Effector CD4-positive, alpha-beta T cell (primary cell): Measurements from ENCODE around the gene KCNN4.
A peak's percentile ranks its signal among the peaks of the same experiment; 100 is the strongest.
"Not testable (repeated sequence)": the region's sequence is repeated elsewhere in the genome, so short reads cannot be mapped to it uniquely, and the experiment has no call there.

ENCODE experiments used
- DNase-seq: peaks from one replicate; pipeline ENCODE4 v3.0.0-alpha.2; 2020
- total RNA-seq: gene quantifications from one replicate; lab custom pipeline; 2026; lab: John Stamatoyannopoulos, UW

The KCNN4 gene
- 38.5 reads per million, percentile 62 among the genes with 10 or more reads in this experiment for total RNA-seq

GRCh38 chr19:43780706-43781525 lies at the start of gene KCNN4:
TSS of gene KCNN4 (minus strand) at chr19:43780973. CDS start at chr19:43780861, 112 bp downstream.
- peak; percentile 30 for DNase-seq

GRCh38 chr19:43826787-43827754 lies 46.3 kb upstream of the KCNN4 start, which contains the start of gene ZNF283:
TSS of gene ZNF283 (plus strand) at chr19:43827321. CDS start at chr19:43833505, 6,184 bp downstream.
- peak; percentile 77 for DNase-seq

DNA sequence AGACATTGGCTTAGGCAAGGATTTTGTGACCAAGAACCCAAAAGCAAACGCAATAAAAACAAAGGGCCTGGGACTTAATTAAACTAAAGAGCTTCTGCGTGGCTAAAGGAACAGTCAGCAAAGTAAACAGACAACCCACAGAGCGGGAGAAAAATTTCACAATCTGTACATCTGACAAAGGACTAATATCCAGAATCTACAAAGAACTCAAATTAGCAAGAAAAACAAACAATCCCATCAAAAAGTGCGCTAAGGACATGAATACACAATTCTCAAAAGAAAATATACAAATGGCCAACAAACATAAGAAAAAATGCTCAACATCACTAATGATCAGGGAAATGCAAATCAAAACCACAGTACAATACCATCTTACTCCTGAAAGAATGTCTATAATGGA lies 43.8 kb upstream of the KCNN4 start:
- DNase-seq = not testable (repeated sequence)

DNA sequence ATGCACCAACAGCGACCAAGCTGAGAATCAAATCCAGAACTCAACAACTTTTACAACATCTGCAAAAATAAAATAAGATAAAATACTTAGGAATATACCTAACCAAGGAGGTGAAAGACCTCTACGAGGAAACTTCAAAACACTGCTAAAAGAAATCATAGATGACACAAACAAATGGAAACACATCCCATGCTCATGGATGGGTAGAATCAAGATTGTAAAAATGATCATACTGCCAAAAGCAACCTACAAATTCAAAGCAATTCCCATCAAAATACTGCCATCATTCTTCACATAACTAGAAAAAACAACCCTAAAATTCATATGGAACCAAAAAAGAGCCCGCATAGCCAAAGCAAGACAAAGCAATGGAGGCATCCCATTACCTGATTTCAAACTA lies 43.1 kb upstream of the KCNN4 start:
- DNase-seq = not testable (repeated sequence)

GRCh38 chr19:43820884-43821215 lies 40.1 kb upstream of the KCNN4 start:
- DNase-seq = no peak

GRCh38 chr19:43820098-43820883 lies 39.5 kb upstream of the KCNN4 start:
- DNase-seq = no peak

GRCh38 chr19:43818500-43818899 lies 37.7 kb upstream of the KCNN4 start:
- no peak for DNase-seq

DNA sequence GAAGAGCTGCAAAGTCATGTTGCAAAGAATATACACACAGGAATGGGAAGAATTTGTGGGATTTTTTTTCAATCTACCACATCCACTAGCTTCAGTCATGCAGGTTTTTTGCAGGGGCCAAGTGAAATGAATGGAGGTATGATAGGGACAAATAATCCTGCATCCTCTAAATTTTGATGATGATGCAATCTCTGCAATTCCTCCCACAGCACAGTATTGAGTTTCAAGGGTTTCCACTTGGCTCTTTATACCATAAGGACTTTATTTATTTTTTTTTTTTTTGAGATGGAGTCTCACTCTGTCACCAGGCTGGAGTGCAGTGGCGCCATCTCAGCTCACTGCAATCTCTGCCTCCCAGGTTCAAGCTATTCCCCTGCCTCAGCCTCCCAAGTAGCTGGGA lies 36.7 kb upstream of the KCNN4 start:
- DNase-seq = not testable (repeated sequence)

GRCh38 chr19:43814663-43815352 lies 34.0 kb upstream of the KCNN4 start:
- DNase-seq = no peak

GRCh38 chr19:43812688-43813087 lies 31.9 kb upstream of the KCNN4 start:
- DNase-seq = no peak

- no peak for DNase-seq
These were observed 31.5 kb upstream of the KCNN4 start for GRCh38 chr19:43812259-43812658.

DNA sequence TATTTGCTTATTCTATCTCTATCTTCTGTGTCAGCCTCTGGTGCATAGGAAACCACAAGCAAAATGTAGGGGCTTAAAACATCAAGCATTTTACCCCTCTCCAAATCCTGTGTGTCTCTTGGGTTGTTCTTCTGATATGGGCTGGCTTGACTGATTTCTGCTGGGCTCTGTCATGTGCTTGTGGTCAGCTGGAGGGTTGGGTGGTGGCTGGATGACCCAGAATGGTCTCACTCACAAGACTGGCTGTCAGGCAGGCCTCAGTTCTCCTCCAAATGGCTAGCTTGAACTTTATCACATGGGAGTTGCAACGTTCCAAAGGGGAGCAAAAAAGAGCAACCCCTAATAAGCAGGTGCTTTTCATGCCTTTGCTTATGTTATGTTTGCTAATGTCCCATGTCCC lies 31.1 kb upstream of the KCNN4 start:
- no peak for DNase-seq

DNA sequence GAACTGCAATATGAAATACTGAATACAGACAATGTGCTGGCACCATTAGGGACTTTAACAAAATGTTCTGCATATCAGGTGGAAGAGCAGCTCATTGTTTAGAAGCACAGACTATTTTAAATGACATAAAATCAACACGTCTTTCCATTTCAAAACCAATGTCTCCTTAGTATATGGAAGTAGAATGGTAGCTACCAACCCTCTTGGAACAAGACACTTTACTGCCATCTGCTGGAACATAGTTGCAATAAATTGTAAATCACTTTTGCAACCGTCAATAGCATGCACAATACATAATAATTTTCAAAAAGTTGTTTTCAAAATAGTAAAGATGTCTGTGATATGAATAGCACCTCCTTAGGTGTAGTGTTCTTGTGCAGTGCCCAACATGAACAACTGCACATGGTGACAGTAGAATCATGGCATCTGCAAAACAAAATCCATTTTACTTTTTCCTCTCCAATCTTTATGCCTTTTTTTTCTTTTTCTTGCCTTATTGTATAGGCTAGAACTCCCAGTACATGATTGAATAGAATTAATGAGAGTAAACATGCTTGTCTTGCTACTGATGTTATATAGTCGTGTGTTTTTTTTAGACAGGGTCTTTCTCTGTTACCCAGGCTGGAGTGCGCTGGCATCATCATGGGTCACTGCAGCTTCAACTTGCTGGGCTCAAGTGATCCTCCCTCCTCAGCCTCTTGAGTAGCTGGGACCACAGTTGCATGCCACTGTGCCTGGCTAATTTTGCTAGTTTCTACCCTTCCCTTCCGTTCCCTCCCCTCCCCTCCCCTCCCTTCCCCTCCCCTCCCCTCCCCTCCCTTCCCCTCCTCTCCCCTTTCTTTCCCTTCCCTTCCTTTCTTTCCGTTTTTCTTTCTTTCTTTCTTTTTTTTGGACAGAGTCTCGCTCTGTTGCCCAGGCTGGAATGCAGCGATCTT lies 29.3 kb upstream of the KCNN4 start:
- DNase-seq = no peak

GRCh38 chr19:43807651-43808050 lies 26.9 kb upstream of the KCNN4 start:
- DNase-seq = no peak

GRCh38 chr19:43806848-43807247 lies 26.1 kb upstream of the KCNN4 start:
- no peak for DNase-seq

- DNase-seq = not testable (repeated sequence)
These were observed 25.6 kb upstream of the KCNN4 start for GRCh38 chr19:43806401-43806800.

DNA sequence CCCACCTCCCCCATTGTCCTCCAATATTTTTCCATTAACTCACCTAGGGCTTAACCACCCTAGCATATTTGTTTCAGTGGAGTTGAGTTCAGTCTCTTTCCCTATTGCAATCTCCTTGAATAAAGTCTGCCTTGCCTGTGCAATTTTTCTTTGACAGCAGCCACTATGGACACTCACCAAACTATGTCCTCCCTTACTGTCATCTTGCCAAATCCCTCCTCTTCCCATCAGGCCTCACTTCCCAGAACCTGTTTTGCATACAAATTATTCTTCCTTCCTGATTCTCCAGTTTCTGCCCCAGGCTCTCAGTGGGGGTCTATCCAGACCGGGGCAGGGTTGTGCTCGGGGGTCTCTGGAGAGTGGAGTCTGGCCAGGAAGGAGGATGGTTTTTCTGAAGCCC lies 23.7 kb upstream of the KCNN4 start:
- DNase-seq = no peak

- DNase-seq = no peak
These were observed 21.6 kb upstream of the KCNN4 start, which contains the start of gene LYPD5 for GRCh38 chr19:43802216-43802951. TSS of gene LYPD5 (minus strand) at chr19:43802447. CDS start at chr19:43802380, 67 bp downstream.

DNA sequence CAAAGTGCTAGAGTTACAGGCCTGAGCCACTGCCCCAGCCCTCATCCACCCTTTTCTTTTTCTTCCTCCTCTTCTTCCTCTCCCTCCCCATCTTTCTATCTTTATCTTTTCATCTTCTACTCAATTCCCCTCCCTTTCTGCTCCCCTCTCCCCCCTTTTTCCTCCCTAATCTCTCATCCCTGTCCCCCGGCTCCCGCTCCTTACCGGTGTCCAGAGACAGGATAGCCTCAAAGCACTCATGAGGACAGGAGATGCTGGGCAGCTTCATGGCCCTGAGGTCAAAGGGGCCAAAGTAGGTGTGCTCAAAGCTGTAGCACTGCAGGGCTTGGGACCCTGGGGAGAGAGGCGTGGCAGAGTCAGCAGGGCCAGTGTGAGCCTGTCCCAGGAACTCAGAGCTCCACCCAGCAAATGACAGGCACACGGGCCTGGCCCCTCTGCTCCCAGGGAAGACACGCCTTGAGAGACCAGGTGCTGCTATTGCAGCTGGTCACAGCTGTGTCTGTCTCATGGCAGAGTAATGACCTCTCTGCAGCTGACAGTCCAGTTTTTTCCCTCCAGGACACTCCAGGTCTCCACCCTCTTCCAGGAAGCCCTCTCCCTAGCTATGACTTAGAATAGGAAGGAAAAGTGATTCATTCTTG lies 18.8 kb upstream of the KCNN4 start:
- no peak for DNase-seq
